GM18526 (cell line): ENCODE data around the gene ZNF337.

Experiments used
- POLR2A ChIP-seq: IDR thresholded peaks from 3 replicates; pipeline ENCODE4 v1.6.1; 2011; ENCODE audit not compliant: insufficient read length; ENCODE audit errors: extremely low read depth

Gene ZNF337

GRCh38 chr20:25695532-25696370, 902 bp downstream of the ZNF337 start:
- no peak for TF ChIP-seq POLR2A

- TF ChIP-seq POLR2A: no peak
Observed at GRCh38 chr20:25692499-25692898, 4.2 kb downstream of the ZNF337 start.

GRCh38 chr20:25690427-25690826, 6.2 kb downstream of the ZNF337 start:
- no peak for TF ChIP-seq POLR2A

GRCh38 chr20:25686081-25687067, 10.3 kb downstream of the ZNF337 start:
- TF ChIP-seq POLR2A: no peak

GRCh38 chr20:25685276-25686080, 11.2 kb downstream of the ZNF337 start:
- no peak for TF ChIP-seq POLR2A

- TF ChIP-seq POLR2A: no peak
Observed at GRCh38 chr20:25683050-25683449, 13.6 kb downstream of the ZNF337 start.

GRCh38 chr20:25676164-25676809, 20.4 kb downstream of the ZNF337 start:
- TF ChIP-seq POLR2A: no peak

- no peak for TF ChIP-seq POLR2A
Observed at GRCh38 chr20:25675161-25675560, 21.5 kb downstream of the ZNF337 start.

GRCh38 chr20:25672659-25673235, 23.9 kb downstream of the ZNF337 start:
- no peak for TF ChIP-seq POLR2A

- TF ChIP-seq POLR2A: no peak
Observed at GRCh38 chr20:25669826-25670422, 26.7 kb downstream of the ZNF337 start.

GRCh38 chr20:25668446-25668845, 28.2 kb downstream of the ZNF337 start:
- no peak for TF ChIP-seq POLR2A

- no peak for TF ChIP-seq POLR2A
Observed at GRCh38 chr20:25659999-25660398, 36.7 kb downstream of the ZNF337 start.

- no peak for TF ChIP-seq POLR2A
Observed at GRCh38 chr20:25654487-25654886, 42.2 kb downstream of the ZNF337 start.

- TF ChIP-seq POLR2A: no peak
Observed at GRCh38 chr20:25644814-25645213, 51.8 kb downstream of the ZNF337 start.
